Parathyroid adenoma (tissue), 2 donors: ENCODE results near the gene SLC1A1.

ENCODE experiments used
- H2AFZ ChIP-seq: fragments of 300-600 bp; sonication (generic); one replicate; pipeline ENCODE4 v1.7.0; 2017; ENCODE audit warnings: antibody characterized with exemption, mild to moderate bottlenecking
- H3K27ac ChIP-seq: fragments of 300-600 bp; sonication (generic); one replicate; pipeline ENCODE4 v1.7.0; 2017
- H3K27me3 ChIP-seq: fragments of 300-600 bp; sonication (generic); one replicate; pipeline ENCODE4 v1.7.0; 2017; ENCODE audit warnings: low read length; ENCODE audit not compliant: control insufficient read depth, insufficient read depth
- H3K36me3 ChIP-seq: fragments of 300-600 bp; sonication (generic); one replicate; pipeline ENCODE4 v1.7.0; 2017; ENCODE audit warnings: low read length; ENCODE audit not compliant: control insufficient read depth, insufficient read depth
- H3K4me1 ChIP-seq: fragments of 300-600 bp; sonication (generic); one replicate; pipeline ENCODE4 v1.7.0; 2017; ENCODE audit warnings: control low read depth
- H3K4me2 ChIP-seq: fragments of 300-600 bp; sonication (generic); one replicate; pipeline ENCODE4 v1.7.0; 2017; ENCODE audit warnings: low read length
- H3K4me3 ChIP-seq: fragments of 300-600 bp; sonication (generic); one replicate; pipeline ENCODE4 v1.7.0; 2017; ENCODE audit warnings: low read depth, low read length
- H3K79me2 ChIP-seq: fragments of 300-600 bp; sonication (generic); one replicate; pipeline ENCODE4 v1.7.0; 2017; ENCODE audit warnings: control low read depth
- H3K9ac ChIP-seq: fragments of 300-600 bp; sonication (generic); one replicate; pipeline ENCODE4 v1.7.0; 2017; ENCODE audit warnings: mild to moderate bottlenecking
- H3K9me3 ChIP-seq: fragments of 300-600 bp; sonication (generic); one replicate; pipeline ENCODE4 v1.7.0; 2017; ENCODE audit warnings: low read length; ENCODE audit not compliant: control insufficient read depth
- CTCF ChIP-seq: fragments of 300-600 bp; sonication (generic); IDR thresholded peaks from one replicate; pipeline ENCODE4 v1.7.0; 2017; ENCODE audit warnings: antibody characterized with exemption, mild to moderate bottlenecking
- donor health status: primary hyperparathyroidism.

SLC1A1 gene

GRCh38 chr9:4496497-4496896 lies 6.2 kb downstream of the SLC1A1 start:
- Histone ChIP-seq H3K9ac (no peak overlapping the region), H3K9me3 (no peaks in the 10 kb centered on the region), H3K4me3 (no peak overlapping the region), H3K4me1 (no peaks in the 10 kb centered on the region), H3K27me3 (no peaks in the 10 kb centered on the region), H2AFZ (no peak overlapping the region), H3K27ac (no peak overlapping the region), H3K36me3 (no peaks in the 10 kb centered on the region), H3K4me2 (no peak overlapping the region), H3K79me2 (no peaks in the 10 kb centered on the region)
- no peak for TF ChIP-seq CTCF

GRCh38 chr9:4497395-4497794 lies 7.1 kb downstream of the SLC1A1 start:
- Histone ChIP-seq H3K79me2 (no peaks in the 10 kb centered on the region), H3K4me3 (no peak overlapping the region), H3K27me3 (no peaks in the 10 kb centered on the region), H3K9me3 (no peaks in the 10 kb centered on the region), H3K4me2 (no peak overlapping the region), H2AFZ (no peak overlapping the region), H3K27ac (no peak overlapping the region), H3K36me3 (no peaks in the 10 kb centered on the region), H3K4me1 (no peaks in the 10 kb centered on the region), H3K9ac (no peak overlapping the region)
- TF ChIP-seq CTCF, result no peak

GRCh38 chr9:4497855-4498254 lies 7.6 kb downstream of the SLC1A1 start:
- Histone ChIP-seq H3K79me2 (no peaks in the 10 kb centered on the region), H3K4me3 (no peak overlapping the region), H3K9me3 (no peaks in the 10 kb centered on the region), H3K27ac (no peak overlapping the region), H3K4me1 (no peaks in the 10 kb centered on the region), H3K9ac (no peak overlapping the region), H3K4me2 (no peak overlapping the region), H2AFZ (no peak overlapping the region), H3K36me3 (no peaks in the 10 kb centered on the region), H3K27me3 (no peaks in the 10 kb centered on the region)
- TF ChIP-seq CTCF, result no peak

- Histone ChIP-seq H3K27ac (no peak overlapping the region), H2AFZ (no peak overlapping the region), H3K4me2 (no peak overlapping the region), H3K9ac (no peak overlapping the region), H3K36me3 (no peaks in the 10 kb centered on the region), H3K27me3 (no peaks in the 10 kb centered on the region), H3K4me3 (no peak overlapping the region), H3K4me1 (no peaks in the 10 kb centered on the region), H3K9me3 (no peaks in the 10 kb centered on the region), H3K79me2 (no peaks in the 10 kb centered on the region)
- TF ChIP-seq CTCF, result no peak
Observed at GRCh38 chr9:4499917-4500316, 9.6 kb downstream of the SLC1A1 start.

GRCh38 chr9:4501147-4501507 lies 10.9 kb downstream of the SLC1A1 start:
- Histone ChIP-seq H3K27ac (no peak overlapping the region), H3K9me3 (no peaks in the 10 kb centered on the region)
- no peak for TF ChIP-seq CTCF

More at GRCh38 chr9:4501147-4501507, 10.9 kb downstream of the SLC1A1 start:
- no peaks in the 10 kb centered on the region for H3K36me3 ChIP-seq
- H3K79me2 ChIP-seq, result no peaks in the 10 kb centered on the region
- H3K9ac ChIP-seq, result no peak overlapping the region
- no peaks in the 10 kb centered on the region for H3K27me3 ChIP-seq
- H3K4me1 ChIP-seq, result no peaks in the 10 kb centered on the region
- H3K4me3 ChIP-seq, result no peak overlapping the region
- no peak overlapping the region for H3K4me2 ChIP-seq
- H2AFZ ChIP-seq, result no peak overlapping the region
